Ishikawa (cell line): ENCODE results near the gene UBE2L5.

Source experiments
- CEBPB ChIP-seq: IDR thresholded peaks from 2 replicates; pipeline ENCODE4 v1.6.1; 2012
- CREB1 ChIP-seq: IDR thresholded peaks from 2 replicates; pipeline ENCODE4 v1.6.1; 2012; ENCODE audit warnings: low read depth
- EP300 ChIP-seq: IDR thresholded peaks from 2 replicates; pipeline ENCODE4 v1.6.1; 2012; ENCODE audit warnings: borderline replicate concordance
- FOXM1 ChIP-seq: IDR thresholded peaks from 2 replicates; pipeline ENCODE4 v1.6.1; 2012; ENCODE audit warnings: low read depth, borderline replicate concordance
- RAD21 ChIP-seq: IDR thresholded peaks from 2 replicates; pipeline ENCODE4 v1.6.1; 2012; ENCODE audit warnings: low read depth
- TAF1 ChIP-seq: IDR thresholded peaks from 2 replicates; pipeline ENCODE4 v1.6.1; 2012; ENCODE audit warnings: low read depth, mild to moderate bottlenecking
- TEAD4 ChIP-seq: IDR thresholded peaks from 2 replicates; pipeline ENCODE4 v1.6.1; 2012
- YY1 ChIP-seq: IDR thresholded peaks from 2 replicates; pipeline ENCODE4 v1.6.1; 2012; ENCODE audit warnings: low read depth
- ZBTB7A ChIP-seq: IDR thresholded peaks from 2 replicates; pipeline ENCODE4 v1.6.1; 2012; ENCODE audit warnings: low read depth
- TF ChIP-seq, protein P1 (sequence below): IDR thresholded peaks from 2 replicates; pipeline ENCODE4 v1.6.1; 2012; ENCODE audit warnings: low read depth, mild to moderate bottlenecking
- TF ChIP-seq, protein P2 (sequence below): IDR thresholded peaks from 2 replicates; pipeline ENCODE4 v1.6.1; 2012

DNA sequence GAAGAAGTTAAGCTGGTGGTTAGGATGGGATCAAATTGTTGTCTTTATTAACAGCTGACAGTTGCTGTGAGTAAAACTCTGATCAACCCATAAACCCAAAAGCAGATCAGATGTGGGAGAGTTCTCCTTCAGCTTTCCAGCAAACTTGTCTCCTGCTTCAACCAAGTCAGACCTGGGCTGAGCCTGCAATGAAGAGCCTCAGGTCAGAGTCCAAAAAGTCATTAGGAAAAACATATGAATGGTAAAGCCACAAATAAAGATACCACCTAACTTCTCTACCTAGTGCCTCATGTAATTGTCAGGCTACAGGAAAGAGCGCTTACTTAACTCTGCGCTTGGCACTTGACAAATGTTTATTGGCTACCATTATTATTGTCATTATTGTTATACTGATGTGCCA lies 21.9 kb upstream of the UBE2L5 start:
- TF ChIP-seq, protein P1, sequence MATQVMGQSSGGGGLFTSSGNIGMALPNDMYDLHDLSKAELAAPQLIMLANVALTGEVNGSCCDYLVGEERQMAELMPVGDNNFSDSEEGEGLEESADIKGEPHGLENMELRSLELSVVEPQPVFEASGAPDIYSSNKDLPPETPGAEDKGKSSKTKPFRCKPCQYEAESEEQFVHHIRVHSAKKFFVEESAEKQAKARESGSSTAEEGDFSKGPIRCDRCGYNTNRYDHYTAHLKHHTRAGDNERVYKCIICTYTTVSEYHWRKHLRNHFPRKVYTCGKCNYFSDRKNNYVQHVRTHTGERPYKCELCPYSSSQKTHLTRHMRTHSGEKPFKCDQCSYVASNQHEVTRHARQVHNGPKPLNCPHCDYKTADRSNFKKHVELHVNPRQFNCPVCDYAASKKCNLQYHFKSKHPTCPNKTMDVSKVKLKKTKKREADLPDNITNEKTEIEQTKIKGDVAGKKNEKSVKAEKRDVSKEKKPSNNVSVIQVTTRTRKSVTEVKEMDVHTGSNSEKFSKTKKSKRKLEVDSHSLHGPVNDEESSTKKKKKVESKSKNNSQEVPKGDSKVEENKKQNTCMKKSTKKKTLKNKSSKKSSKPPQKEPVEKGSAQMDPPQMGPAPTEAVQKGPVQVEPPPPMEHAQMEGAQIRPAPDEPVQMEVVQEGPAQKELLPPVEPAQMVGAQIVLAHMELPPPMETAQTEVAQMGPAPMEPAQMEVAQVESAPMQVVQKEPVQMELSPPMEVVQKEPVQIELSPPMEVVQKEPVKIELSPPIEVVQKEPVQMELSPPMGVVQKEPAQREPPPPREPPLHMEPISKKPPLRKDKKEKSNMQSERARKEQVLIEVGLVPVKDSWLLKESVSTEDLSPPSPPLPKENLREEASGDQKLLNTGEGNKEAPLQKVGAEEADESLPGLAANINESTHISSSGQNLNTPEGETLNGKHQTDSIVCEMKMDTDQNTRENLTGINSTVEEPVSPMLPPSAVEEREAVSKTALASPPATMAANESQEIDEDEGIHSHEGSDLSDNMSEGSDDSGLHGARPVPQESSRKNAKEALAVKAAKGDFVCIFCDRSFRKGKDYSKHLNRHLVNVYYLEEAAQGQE: no peak
- TF ChIP-seq YY1 (no peak), TAF1 (no peak), TEAD4 (no peak), ZBTB7A (no peak), EP300 (no peak), CREB1 (no peak), FOXM1 (no peak), CEBPB (no peak), RAD21 (no peak)
- TF ChIP-seq, protein P2, sequence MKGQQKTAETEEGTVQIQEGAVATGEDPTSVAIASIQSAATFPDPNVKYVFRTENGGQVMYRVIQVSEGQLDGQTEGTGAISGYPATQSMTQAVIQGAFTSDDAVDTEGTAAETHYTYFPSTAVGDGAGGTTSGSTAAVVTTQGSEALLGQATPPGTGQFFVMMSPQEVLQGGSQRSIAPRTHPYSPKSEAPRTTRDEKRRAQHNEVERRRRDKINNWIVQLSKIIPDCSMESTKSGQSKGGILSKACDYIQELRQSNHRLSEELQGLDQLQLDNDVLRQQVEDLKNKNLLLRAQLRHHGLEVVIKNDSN: no peak
